ENCODE measurements around the gene ITSN1. TPM values are rescaled to one million over a fixed set of nuclear protein-coding genes. Genes with fewer than 3 reads are reported as not detected.

Gene ITSN1
- total RNA-seq, 1 experiment from 2014 or later = 53.0 TPM

GRCh38 chr21:33811167-33812010 is 169.1 kb downstream of the ITSN1 start:
- DNase-seq (ENCODE audit: low spot score) = no peak

GRCh38 chr21:33813832-33814365 is 171.6 kb downstream of the ITSN1 start:
- no peak for DNase-seq (ENCODE audit: low spot score)

- DNase-seq (ENCODE audit: low spot score) = no peak
These were observed 172.9 kb downstream of the ITSN1 start for GRCh38 chr21:33815143-33815707.

GRCh38 chr21:33816174-33816573 is 173.9 kb downstream of the ITSN1 start:
- DNase-seq (ENCODE audit: low spot score) = no peak

GRCh38 chr21:33817138-33817537 is 174.8 kb downstream of the ITSN1 start:
- DNase-seq (ENCODE audit: low spot score) = no peak

GRCh38 chr21:33817663-33818451 is 175.6 kb downstream of the ITSN1 start:
- no peak for DNase-seq (ENCODE audit: low spot score)

- DNase-seq (ENCODE audit: low spot score) = no peak
These were observed 178.0 kb downstream of the ITSN1 start for GRCh38 chr21:33820230-33820770.

- no peak for DNase-seq (ENCODE audit: low spot score)
These were observed 178.5 kb downstream of the ITSN1 start for GRCh38 chr21:33820798-33821197.

GRCh38 chr21:33821503-33822322 is 179.4 kb downstream of the ITSN1 start:
- DNase-seq (ENCODE audit: low spot score) = no peak

GRCh38 chr21:33824156-33824941 is 182.0 kb downstream of the ITSN1 start:
- DNase-seq (ENCODE audit: low spot score) = no peak

- DNase-seq (ENCODE audit: low spot score) = no peak
These were observed 183.1 kb downstream of the ITSN1 start for GRCh38 chr21:33825419-33825818.

GRCh38 chr21:33825915-33826314 is 183.6 kb downstream of the ITSN1 start:
- DNase-seq (ENCODE audit: low spot score) = no peak

- no peak for DNase-seq (ENCODE audit: low spot score)
These were observed 185.8 kb downstream of the ITSN1 start for GRCh38 chr21:33828083-33828482.

- no peak for DNase-seq (ENCODE audit: low spot score)
These were observed 186.3 kb downstream of the ITSN1 start for GRCh38 chr21:33828577-33828976.

- DNase-seq (ENCODE audit: low spot score) = no peak
These were observed 187.5 kb downstream of the ITSN1 start for GRCh38 chr21:33829844-33830243.

- DNase-seq (ENCODE audit: low spot score) = no peak
These were observed 189.8 kb downstream of the ITSN1 start for GRCh38 chr21:33831962-33832659.

- no peak for DNase-seq (ENCODE audit: low spot score)
These were observed 192.7 kb downstream of the ITSN1 start for GRCh38 chr21:33834801-33835500.

- DNase-seq (ENCODE audit: low spot score) = no peak
These were observed 193.6 kb downstream of the ITSN1 start for GRCh38 chr21:33835920-33836319.

- DNase-seq (ENCODE audit: low spot score) = peak; percentile 37
These were observed 194.1 kb downstream of the ITSN1 start for GRCh38 chr21:33836408-33836807.
